GM19025 (cell line): ENCODE measurements around the gene PRIM2.
"Not testable (repeated sequence)": the region's sequence is repeated elsewhere in the genome, so short reads cannot be mapped to it uniquely, and the experiment has no call there.

ENCODE experiments used
- ATAC-seq: cut with Tn5 transposase; IDR thresholded peaks from one replicate; pipeline ENCODE4 v1.9.1; 2021; ENCODE audit warnings: mild to moderate bottlenecking, low read depth, moderate library complexity; ENCODE audit not compliant: unreplicated experiment

PRIM2 gene

GRCh38 chr6:57572119-57572518 lies 254.7 kb downstream of the PRIM2 start:
- not testable (repeated sequence) for ATAC-seq

GRCh38 chr6:57572844-57573243 lies 255.4 kb downstream of the PRIM2 start:
- not testable (repeated sequence) for ATAC-seq

- ATAC-seq, result not testable (repeated sequence)
Observed at GRCh38 chr6:57577023-57577422, 259.6 kb downstream of the PRIM2 start.

- not testable (repeated sequence) for ATAC-seq
Observed at GRCh38 chr6:57579489-57579888, 262.1 kb downstream of the PRIM2 start.

- ATAC-seq, result not testable (repeated sequence)
Observed at GRCh38 chr6:57581586-57581985, 264.2 kb downstream of the PRIM2 start.

GRCh38 chr6:57601105-57601504 lies 283.7 kb downstream of the PRIM2 start:
- ATAC-seq, result not testable (repeated sequence)

GRCh38 chr6:57605303-57605702 lies 287.9 kb downstream of the PRIM2 start:
- not testable (repeated sequence) for ATAC-seq

- ATAC-seq, result not testable (repeated sequence)
Observed at GRCh38 chr6:57606331-57606730, 288.9 kb downstream of the PRIM2 start.

- ATAC-seq, result not testable (repeated sequence)
Observed at GRCh38 chr6:57610612-57611011, 293.2 kb downstream of the PRIM2 start.

- not testable (repeated sequence) for ATAC-seq
Observed at GRCh38 chr6:57618959-57619358, 301.5 kb downstream of the PRIM2 start.

GRCh38 chr6:57631773-57632172 lies 314.3 kb downstream of the PRIM2 start:
- ATAC-seq, result not testable (repeated sequence)

- ATAC-seq, result not testable (repeated sequence)
Observed at GRCh38 chr6:57658526-57658925, 341.1 kb downstream of the PRIM2 start.

GRCh38 chr6:57659794-57660193 lies 342.4 kb downstream of the PRIM2 start:
- ATAC-seq, result not testable (repeated sequence)

- not testable (repeated sequence) for ATAC-seq
Observed at GRCh38 chr6:57660940-57661339, 343.5 kb downstream of the PRIM2 start.

GRCh38 chr6:57668108-57668507 lies 350.7 kb downstream of the PRIM2 start:
- ATAC-seq, result not testable (repeated sequence)

- not testable (repeated sequence) for ATAC-seq
Observed at GRCh38 chr6:57671237-57671636, 353.8 kb downstream of the PRIM2 start.

GRCh38 chr6:57671937-57672627 lies 354.7 kb downstream of the PRIM2 start:
- ATAC-seq, result not testable (repeated sequence)

- ATAC-seq, result not testable (repeated sequence)
Observed at GRCh38 chr6:57673281-57673680, 355.9 kb downstream of the PRIM2 start.

- ATAC-seq, result not testable (repeated sequence)
Observed at GRCh38 chr6:57675386-57675785, 358.0 kb downstream of the PRIM2 start.

GRCh38 chr6:57696382-57696781 lies 379.0 kb downstream of the PRIM2 start:
- not testable (repeated sequence) for ATAC-seq
